Stomach (tissue), 19 donors: ENCODE results near the gene SFXN5. TPM values are rescaled to one million over a fixed set of nuclear protein-coding genes. Genes with fewer than 3 reads are reported as not detected.
A peak's percentile ranks its signal among the peaks of the same experiment; 100 is the strongest.
"Not testable (repeated sequence)": the region's sequence is repeated elsewhere in the genome, so short reads cannot be mapped to it uniquely, and the experiment has no call there.

Experiments
- DNase-seq, 2 donors: peaks; one replicate each; pipeline versions ENCODE4 v3.0.0 to v3.0.0-alpha.2; 2013 to 2019
- H3K27ac ChIP-seq, 5 donors: fragments of 200-600 bp in 4 of 5; sonication (generic) in 4 of 5; one replicate each; pipeline ENCODE4 v1.5.1; 2013 to 2019; ENCODE audit warnings: mild to moderate bottlenecking in 1 of 5, moderate library complexity in 1 of 5
- H3K27me3 ChIP-seq, 3 donors: fragments of 200-600 bp; sonication (generic); one replicate each; pipeline ENCODE4 v1.5.1; 2017 to 2019; ENCODE audit warnings: mixed run types in 1 of 3
- H3K36me3 ChIP-seq, 4 donors: fragments of 200-600 bp; sonication (generic); 1 replicate in 3 of 4; 2 replicates in 1 of 4; pipeline ENCODE4 v1.5.1; 2016 to 2019
- H3K4me1 ChIP-seq, 4 donors: fragments of 200-600 bp; sonication (generic); one replicate each; pipeline ENCODE4 v1.5.1; 2016 to 2019
- H3K4me3 ChIP-seq, 4 donors: fragments of 200-600 bp; sonication (generic) in 3 of 4; one replicate each; pipeline ENCODE4 v1.5.1; 2016 to 2019; ENCODE audit warnings: mild to moderate bottlenecking in 1 of 4
- H3K9me3 ChIP-seq, 4 donors: fragments of 200-600 bp; sonication (generic); one replicate each; pipeline ENCODE4 v1.5.1; 2016 to 2019
- EP300 ChIP-seq: sonication (generic); formaldehyde crosslinking; IDR thresholded peaks from one replicate; pipeline ENCODE4 v1.6.1; 2017; ENCODE audit warnings: antibody characterized with exemption
- POLR2A ChIP-seq, 4 donors: fragments of 450-650 bp; IDR thresholded peaks; one replicate each; pipeline ENCODE4 v1.6.1; 2016; ENCODE audit warnings: antibody characterized with exemption in 4 of 4, control low read depth in 2 of 4, mild to moderate bottlenecking in 1 of 4, moderate library complexity in 1 of 4
- POLR2AphosphoS5 ChIP-seq, 3 donors: sonication (generic); formaldehyde crosslinking; IDR thresholded peaks; one replicate each; pipeline ENCODE4 v1.6.1; 2016; ENCODE audit warnings: antibody characterized with exemption in 3 of 3
- WGBS, 5 donors: extraction: QIAGEN DNeasy Blood & Tissue Kit in 3 of 5; methylation state at CpG; one replicate each; pipeline versions ENCODE4 v1.1.5 to v1.1.7; 2013 to 2018; 5-methylcytosine and 5-hydroxymethylcytosine counted together
- intact Hi-C: fragments of 100-400 bp; cut with DNase I; formaldehyde crosslinking; loops from one replicate; pipeline ENCODE4 v1.15.1; 2023; ENCODE audit warnings: low total_unique reads
- long read RNA-seq, 10 donors: transcript quantifications; one replicate each; lab custom pipeline, GENCODE V29; 2026
- polyA plus RNA-seq, 3 donors: library from polyadenylated mRNA; stranded (reverse); fragments of 200-250 nt; gene quantifications; one replicate each; pipeline ENCODE4 v1.2.3, GENCODE V29; 2013
- total RNA-seq, 5 donors: library from RNA; depleted of rRNA; stranded (reverse); fragments of >200 nt; gene quantifications; one replicate each; pipeline versions ENCODE4 v1.1.0 to v1.2.3, GENCODE V29; 2014 to 2016
- TF ChIP-seq, protein P1 (sequence below), 7 experiments: fragments of 450-650 bp in 4 of 7; fragments of 200-600 bp in 3 of 7; sonication (generic) in 3 of 7; IDR thresholded peaks; one replicate each; pipeline ENCODE4 v1.5.1; 2016 to 2019; ENCODE audit warnings: antibody characterized with exemption in 7 of 7, control low read depth in 2 of 7, mild to moderate bottlenecking in 1 of 7
- donor health status: healthy with polysubstance abuse.
- donor health status: Bipolar disorder and iron deficiency.
- donor health status: healthy.

Gene SFXN5, protein sequence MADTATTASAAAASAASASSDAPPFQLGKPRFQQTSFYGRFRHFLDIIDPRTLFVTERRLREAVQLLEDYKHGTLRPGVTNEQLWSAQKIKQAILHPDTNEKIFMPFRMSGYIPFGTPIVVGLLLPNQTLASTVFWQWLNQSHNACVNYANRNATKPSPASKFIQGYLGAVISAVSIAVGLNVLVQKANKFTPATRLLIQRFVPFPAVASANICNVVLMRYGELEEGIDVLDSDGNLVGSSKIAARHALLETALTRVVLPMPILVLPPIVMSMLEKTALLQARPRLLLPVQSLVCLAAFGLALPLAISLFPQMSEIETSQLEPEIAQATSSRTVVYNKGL
- total RNA-seq (100 to 1,000 TPM in 1 of 5 donors, 10 to 100 TPM in 4; 17.0 to 118 (median 38.5) TPM), polyA plus RNA-seq (1 to 10 TPM; 2.7 to 9.4 (median 5.7) TPM)
- long read RNA-seq, donor 1 = 0 reads
- long read RNA-seq, donor 2, full-length matches to known transcripts = 1 of 1 reads
- long read RNA-seq, donor 2, partial matches to known transcripts = 0 of 1 reads
- long read RNA-seq, donor 2, other reads (novel, unspliced or antisense) = 0 of 1 reads
- long read RNA-seq, donor 3, full-length matches to known transcripts = 1 of 1 reads
- long read RNA-seq, donor 3, partial matches to known transcripts = 0 of 1 reads
- long read RNA-seq, donor 3, other reads (novel, unspliced or antisense) = 0 of 1 reads
- long read RNA-seq, donor 4 = 0 reads
- long read RNA-seq, donor 5 = 0 reads
- long read RNA-seq, donor 6 = 0 reads
- long read RNA-seq, donor 7 = 0 reads
- long read RNA-seq, donor 8, full-length matches to known transcripts = 1 of 1 reads
- long read RNA-seq, donor 8, partial matches to known transcripts = 0 of 1 reads
- long read RNA-seq, donor 8, other reads (novel, unspliced or antisense) = 0 of 1 reads
- long read RNA-seq, donor 9 = 0 reads
- long read RNA-seq, donor 10 = 0 reads

DNA sequence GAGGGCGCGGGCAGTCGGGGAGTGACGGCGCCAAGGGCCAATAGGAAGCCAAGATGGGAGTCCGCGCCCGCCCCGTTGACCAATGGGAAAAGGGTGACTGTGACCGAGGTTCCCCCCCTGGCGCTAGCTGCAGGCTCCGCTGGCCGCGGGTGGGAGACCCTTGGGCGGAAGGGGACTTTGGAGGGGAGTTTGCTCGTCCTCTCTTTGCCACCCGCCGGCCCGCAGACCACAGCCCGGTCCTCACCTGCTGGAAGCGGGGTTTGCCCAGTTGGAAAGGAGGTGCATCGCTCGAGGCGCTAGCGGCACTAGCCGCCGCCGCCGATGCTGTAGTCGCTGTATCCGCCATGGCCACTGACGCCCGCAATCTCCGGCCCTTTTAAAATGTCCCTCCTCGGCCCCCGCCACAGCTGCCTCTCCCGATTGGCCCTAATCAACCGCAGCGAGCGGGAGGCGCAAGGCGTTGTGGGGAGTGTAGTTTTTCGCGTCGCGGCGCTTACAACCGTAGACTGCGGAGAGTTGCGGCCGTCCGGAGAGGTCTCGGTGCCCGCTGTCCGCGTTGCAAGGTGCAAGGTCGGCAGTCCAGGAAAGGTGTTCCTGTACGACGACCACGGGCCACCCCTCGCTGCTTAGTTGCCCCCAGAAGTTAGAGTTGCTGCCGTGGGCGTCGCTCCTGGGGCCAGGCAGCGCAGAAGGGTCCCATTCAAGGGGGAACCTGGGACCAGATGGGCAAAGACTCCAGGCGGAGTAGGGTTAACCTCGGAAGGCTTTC, at the start of gene SFXN5:
SFXN5 (minus strand) TSS at position 353 of the 769 bp plus-strand sequence; CDS start at position 346, 7 bp downstream.
- H3K9me3 ChIP-seq = no peaks in the 10 kb centered on the region
- H3K4me3 ChIP-seq = peak within 1 kb of the TSS; percentile 66 to 84 (median 76)
- H3K36me3 ChIP-seq = peaks cover 0 to 25% (median 20%) of the 10 kb centered on the region in 4 donors
- H3K4me1 ChIP-seq = peaks cover 22 to 42% (median 36%) of the 10 kb centered on the region in 4 donors
- peak; percentile 99 for DNase-seq
- no peaks in the 10 kb centered on the region for H3K27me3 ChIP-seq
- WGBS, 5 donors = 0 to 2% (median 1%) methylated on average over 35 to 67 of the region's 67 CpGs; no CpG with 5 or more reads in 1 of the 5 donors
- intact Hi-C loops = no loop called here
- TF ChIP-seq POLR2A (IDR thresholded peaks at IDR 0.05) (no peak), POLR2AphosphoS5 (IDR thresholded peaks at IDR 0.05) (peak; percentile 74 to 90 (median 75))
- TF ChIP-seq, protein P1, sequence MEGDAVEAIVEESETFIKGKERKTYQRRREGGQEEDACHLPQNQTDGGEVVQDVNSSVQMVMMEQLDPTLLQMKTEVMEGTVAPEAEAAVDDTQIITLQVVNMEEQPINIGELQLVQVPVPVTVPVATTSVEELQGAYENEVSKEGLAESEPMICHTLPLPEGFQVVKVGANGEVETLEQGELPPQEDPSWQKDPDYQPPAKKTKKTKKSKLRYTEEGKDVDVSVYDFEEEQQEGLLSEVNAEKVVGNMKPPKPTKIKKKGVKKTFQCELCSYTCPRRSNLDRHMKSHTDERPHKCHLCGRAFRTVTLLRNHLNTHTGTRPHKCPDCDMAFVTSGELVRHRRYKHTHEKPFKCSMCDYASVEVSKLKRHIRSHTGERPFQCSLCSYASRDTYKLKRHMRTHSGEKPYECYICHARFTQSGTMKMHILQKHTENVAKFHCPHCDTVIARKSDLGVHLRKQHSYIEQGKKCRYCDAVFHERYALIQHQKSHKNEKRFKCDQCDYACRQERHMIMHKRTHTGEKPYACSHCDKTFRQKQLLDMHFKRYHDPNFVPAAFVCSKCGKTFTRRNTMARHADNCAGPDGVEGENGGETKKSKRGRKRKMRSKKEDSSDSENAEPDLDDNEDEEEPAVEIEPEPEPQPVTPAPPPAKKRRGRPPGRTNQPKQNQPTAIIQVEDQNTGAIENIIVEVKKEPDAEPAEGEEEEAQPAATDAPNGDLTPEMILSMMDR (IDR thresholded peaks at IDR 0.05) = peak in 3 of 7 experiments; percentile 15 to 31 (median 19)
- H3K27ac ChIP-seq = peak within 1 kb of the TSS; percentile 94 to 99 (median 96)

DNA sequence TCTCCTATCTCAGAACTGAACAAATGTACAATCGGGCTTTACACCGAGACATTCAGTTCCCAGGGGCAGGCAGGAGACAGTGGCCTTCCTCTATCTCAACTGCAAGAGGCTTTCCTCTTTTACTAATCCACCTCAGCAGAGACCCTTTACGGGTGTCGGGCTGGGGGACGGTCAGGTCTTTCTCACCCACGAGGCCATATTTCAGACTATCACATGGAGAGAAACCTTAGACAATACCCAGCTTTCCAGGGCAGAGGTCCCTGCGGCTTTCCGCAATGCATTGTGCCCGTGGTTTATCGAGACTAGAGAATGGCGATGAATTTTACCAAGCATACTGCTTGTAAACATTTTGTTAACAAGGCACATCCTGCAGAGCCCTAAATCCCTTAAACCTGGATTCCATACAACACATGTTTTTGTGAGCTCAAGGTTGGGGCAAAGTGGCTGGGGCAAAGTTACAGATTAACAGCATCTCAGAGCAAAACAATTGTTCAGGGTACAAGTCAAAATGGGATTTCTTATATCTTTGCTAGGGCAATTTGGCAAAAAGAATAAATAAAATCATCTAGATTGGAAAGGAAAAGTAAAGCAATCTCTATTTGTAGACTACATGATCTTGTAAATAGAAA, 48.2 kb upstream of the SFXN5 start:
- H3K4me3 ChIP-seq, H3K27ac ChIP-seq, H3K4me1 ChIP-seq, H3K9me3 ChIP-seq, intact Hi-C loops, H3K27me3 ChIP-seq, H3K36me3 ChIP-seq, DNase-seq: not testable (repeated sequence)
- 41 to 68% (median 55%) methylated on average over 11 of the region's 11 CpGs for WGBS, 5 donors

DNA sequence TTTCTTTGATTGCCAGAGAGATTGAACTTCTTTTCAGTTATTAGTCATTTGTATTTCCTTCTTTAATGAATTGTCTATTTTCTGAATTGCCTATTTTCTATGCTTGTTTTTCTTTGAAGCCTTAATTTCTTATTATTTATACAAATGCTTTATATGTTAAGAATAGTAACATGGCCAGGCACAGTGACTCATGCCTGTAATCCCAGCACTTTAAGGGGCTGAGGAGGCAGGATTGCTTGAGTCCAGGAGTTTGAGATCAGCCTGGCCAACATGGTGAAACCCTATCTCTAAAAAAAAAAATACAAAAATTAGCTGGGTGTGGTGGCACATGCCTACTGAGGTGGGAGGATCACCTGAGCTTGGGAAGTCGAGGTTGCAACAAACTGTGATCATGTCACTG, 45.9 kb upstream of the SFXN5 start:
- H3K4me1 ChIP-seq = peaks cover 0 to 10% (median 7%) of the 10 kb centered on the region in 4 donors
- H3K36me3 ChIP-seq = no peaks in the 10 kb centered on the region
- peaks cover 0 to 8% (median 0%) of the 10 kb centered on the region in 3 donors for H3K27me3 ChIP-seq
- TF ChIP-seq EP300 (no peak), POLR2A (IDR thresholded peaks at IDR 0.05) (no peak), POLR2AphosphoS5 (IDR thresholded peaks at IDR 0.05) (no peak)
- TF ChIP-seq, protein P1 (IDR thresholded peaks at IDR 0.05) = no peak
- no peak overlapping the region for H3K27ac ChIP-seq
- no peaks in the 10 kb centered on the region for H3K9me3 ChIP-seq
- no peak for DNase-seq
- no peak overlapping the region for H3K4me3 ChIP-seq
- 40 to 94% (median 71%) methylated on average over 1 of the region's 1 CpG for WGBS, 5 donors
- intact Hi-C loops = no loop called here

DNA sequence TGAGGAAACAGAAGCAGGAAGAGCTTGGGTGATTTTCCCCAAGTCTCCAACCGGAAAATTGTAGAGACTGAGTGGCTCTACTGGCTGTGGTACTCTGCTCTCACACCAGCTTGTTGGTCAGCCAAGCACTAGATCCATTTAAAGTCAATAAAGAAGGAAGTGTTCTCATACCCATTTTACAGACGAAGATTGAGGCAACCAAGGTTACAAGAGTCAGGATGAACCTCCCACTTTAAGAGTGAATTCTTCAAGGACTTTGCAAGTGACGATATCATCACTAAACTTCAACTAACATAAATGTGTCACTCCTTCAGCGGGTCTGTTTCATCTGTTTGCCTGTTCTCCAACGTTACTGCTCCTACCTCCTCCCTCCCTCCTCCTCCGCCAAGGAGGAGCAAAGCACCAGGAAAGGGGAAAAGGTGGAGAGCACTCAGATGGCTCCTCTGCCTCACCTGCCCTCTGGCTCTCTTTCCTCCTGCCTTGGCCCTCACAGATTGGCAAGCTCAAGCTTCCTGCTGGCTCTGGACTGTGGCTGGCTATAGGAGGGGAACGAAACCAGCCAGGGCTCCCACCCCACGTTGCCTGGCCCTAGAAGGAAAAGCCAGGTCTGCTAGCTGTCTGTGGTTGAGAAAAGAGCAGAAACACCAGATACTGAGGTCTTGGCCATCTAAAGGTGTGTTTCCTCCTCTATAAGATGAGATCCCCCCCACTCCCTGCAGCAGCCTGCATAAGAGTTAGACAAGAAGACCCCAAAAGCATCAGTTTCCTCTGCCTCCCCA, 44.9 kb upstream of the SFXN5 start:
- intact Hi-C loops = no loop called here
- no peak for TF ChIP-seq POLR2A (IDR thresholded peaks at IDR 0.05)
- Histone ChIP-seq H3K4me3 (no peak overlapping the region), H3K4me1 (peaks cover 7 to 20% (median 17%) of the 10 kb centered on the region in 4 donors), H3K9me3 (no peaks in the 10 kb centered on the region), H3K27ac (no peak overlapping the region), H3K27me3 (peaks cover 0 to 19% (median 0%) of the 10 kb centered on the region in 3 donors), H3K36me3 (no peaks in the 10 kb centered on the region)
- no peak for DNase-seq
- 71 to 76% (median 72%) methylated on average over 8 of the region's 8 CpGs for WGBS, 5 donors
